K562 (cell line): ENCODE results near the gene GAPDHS. TPM values are rescaled to one million over a fixed set of nuclear protein-coding genes. Genes with fewer than 3 reads are reported as not detected.

ENCODE experiments used
- DPF2 ChIP-seq: fragments of 450-650 bp; IDR thresholded peaks from 2 replicates; pipeline ENCODE4 v1.6.1; 2016
- ELF1 ChIP-seq: fragments of 200-800 bp; sonication (Bioruptor generic); IDR thresholded peaks from 2 replicates; pipeline ENCODE4 v1.6.1; 2016; ENCODE audit warnings: missing genetic modification characterization, missing compliant biosample characterization
- ESRRA ChIP-seq: fragments of 450-650 bp; IDR thresholded peaks from 2 replicates; pipeline ENCODE4 v1.6.1; 2014; ENCODE audit warnings: low read depth, mild to moderate bottlenecking, moderate library complexity, borderline replicate concordance
- HDAC2 ChIP-seq: fragments of 450-650 bp; IDR thresholded peaks from 2 replicates; pipeline ENCODE4 v1.6.1; 2016; ENCODE audit warnings: mild to moderate bottlenecking
- NFYB ChIP-seq: IDR thresholded peaks from 2 replicates; pipeline ENCODE4 v1.6.1; 2011; ENCODE audit warnings: mild to moderate bottlenecking, moderate library complexity; ENCODE audit not compliant: insufficient read length; ENCODE audit errors: extremely low read depth
- OTX1 ChIP-seq: fragments of 450-650 bp; formaldehyde crosslinking; IDR thresholded peaks from 2 replicates; pipeline ENCODE4 v1.4.0; 2022; ENCODE audit warnings: mild to moderate bottlenecking
- POLR3A ChIP-seq: IDR thresholded peaks from 2 replicates; pipeline ENCODE4 v1.6.1; 2011; ENCODE audit warnings: borderline replicate concordance, mild to moderate bottlenecking, moderate library complexity; ENCODE audit not compliant: insufficient read length, insufficient read depth; ENCODE audit errors: extremely low read depth
- WHSC1 ChIP-seq: IDR thresholded peaks from one replicate; pipeline ENCODE4 v1.6.1; 2012; ENCODE audit warnings: low read length, control low read depth, inconsistent platforms
- ZNF277 ChIP-seq: fragments of 250-450 bp; sonication (Bioruptor Pico); IDR thresholded peaks from 2 replicates; pipeline ENCODE4 v1.8.0; 2022; ENCODE audit warnings: inconsistent platforms, mild to moderate bottlenecking, moderate library complexity, borderline replicate concordance
- polyA plus RNA-seq, 8 experiments: library from polyadenylated mRNA; depleted of rRNA in 4 of 8; stranded (reverse) in 5 of 8; unstranded in 3 of 8; fragments of >200 nt; fragmentation: Nextera tagmentation in 2 of 8; fragmentation: Illumina TruSeq in 1 of 8; extraction: Ambion mirVana in 2 of 8; extraction: Trizol in 1 of 8; gene quantifications; 2 replicates each; pipeline versions ENCODE4 v1.2.1 to v1.2.3, GENCODE V29; 2011 to 2014; ENCODE audit warnings: inconsistent platforms in 1 of 8, missing spikeins in 1 of 8
- total RNA-seq, 7 experiments: library from RNA; depleted of rRNA in 6 of 7; stranded (reverse); fragments of >200 nt in 6 of 7; fragmentation: Illumina TruSeq in 2 of 7; extraction: Trizol in 2 of 7; gene quantifications; 2 replicates each; pipeline versions ENCODE4 v1.2.1 to v1.2.3, GENCODE V29; 2011 to 2021; ENCODE audit warnings: low replicate concordance in 1 of 7
- TF ChIP-seq, protein P1 (sequence below): fragments of 200-600 bp; sonication (generic); IDR thresholded peaks from one replicate; pipeline ENCODE4 v1.6.1; 2012; ENCODE audit warnings: mild to moderate bottlenecking, low read depth, low read length, inconsistent platforms
- TF ChIP-seq, protein P2 (sequence below): IDR thresholded peaks from 3 replicates; pipeline ENCODE4 v1.6.1; 2011; ENCODE audit warnings: borderline replicate concordance, mild to moderate bottlenecking, moderate library complexity; ENCODE audit not compliant: insufficient read length; ENCODE audit errors: extremely low read depth

The GAPDHS gene
- total and polyA plus RNA-seq, 9 of the 15 experiments (the other 6 are each of a cell fraction or from before 2014, with no cell fraction given) = 0.08 to 0.12 TPM; not detected in 7

DNA sequence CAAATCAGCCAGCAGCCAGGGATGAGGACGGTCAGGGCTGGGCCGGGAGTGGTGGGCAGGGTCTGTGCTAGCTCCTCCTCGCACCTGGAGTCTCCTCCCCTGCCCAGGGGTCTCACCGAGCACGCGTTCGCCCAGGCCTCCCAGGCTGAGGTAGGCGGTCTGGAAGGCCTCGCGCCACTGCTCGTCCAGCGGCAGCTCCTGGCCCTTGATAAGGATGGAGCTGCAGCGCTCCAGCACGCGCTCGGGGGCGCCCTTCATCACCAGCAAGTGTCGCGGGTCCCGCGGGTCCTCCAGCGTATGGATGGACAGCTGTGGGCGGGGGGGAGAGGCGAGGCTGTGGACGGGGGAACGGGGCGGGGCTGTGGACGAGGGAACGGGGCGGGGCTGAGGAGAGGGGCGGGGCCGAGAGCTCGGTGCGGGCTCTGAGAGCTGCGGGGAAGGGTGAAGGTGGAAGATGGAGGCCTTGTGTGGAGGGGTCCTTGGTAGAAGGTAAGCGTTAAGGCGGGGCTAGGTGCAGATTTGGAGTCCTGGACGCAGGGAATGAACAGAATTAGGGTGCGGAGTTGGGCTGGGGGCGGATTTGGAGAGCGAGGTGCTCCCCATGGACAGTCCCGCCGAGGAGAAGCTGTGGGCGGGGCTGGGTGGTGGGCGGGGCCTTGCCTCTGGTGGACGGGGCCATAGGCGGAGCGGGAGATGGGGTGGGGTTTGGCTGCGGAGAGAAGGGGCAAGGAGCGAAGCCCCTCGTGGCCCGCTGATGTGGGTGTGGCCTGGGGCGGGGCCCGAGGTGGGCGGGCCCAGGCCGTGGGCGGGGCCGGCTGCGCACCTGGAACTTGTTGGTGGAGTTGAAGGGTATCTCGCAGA, 24.5 kb downstream of the GAPDHS start (continued):
- TF ChIP-seq, protein P1, sequence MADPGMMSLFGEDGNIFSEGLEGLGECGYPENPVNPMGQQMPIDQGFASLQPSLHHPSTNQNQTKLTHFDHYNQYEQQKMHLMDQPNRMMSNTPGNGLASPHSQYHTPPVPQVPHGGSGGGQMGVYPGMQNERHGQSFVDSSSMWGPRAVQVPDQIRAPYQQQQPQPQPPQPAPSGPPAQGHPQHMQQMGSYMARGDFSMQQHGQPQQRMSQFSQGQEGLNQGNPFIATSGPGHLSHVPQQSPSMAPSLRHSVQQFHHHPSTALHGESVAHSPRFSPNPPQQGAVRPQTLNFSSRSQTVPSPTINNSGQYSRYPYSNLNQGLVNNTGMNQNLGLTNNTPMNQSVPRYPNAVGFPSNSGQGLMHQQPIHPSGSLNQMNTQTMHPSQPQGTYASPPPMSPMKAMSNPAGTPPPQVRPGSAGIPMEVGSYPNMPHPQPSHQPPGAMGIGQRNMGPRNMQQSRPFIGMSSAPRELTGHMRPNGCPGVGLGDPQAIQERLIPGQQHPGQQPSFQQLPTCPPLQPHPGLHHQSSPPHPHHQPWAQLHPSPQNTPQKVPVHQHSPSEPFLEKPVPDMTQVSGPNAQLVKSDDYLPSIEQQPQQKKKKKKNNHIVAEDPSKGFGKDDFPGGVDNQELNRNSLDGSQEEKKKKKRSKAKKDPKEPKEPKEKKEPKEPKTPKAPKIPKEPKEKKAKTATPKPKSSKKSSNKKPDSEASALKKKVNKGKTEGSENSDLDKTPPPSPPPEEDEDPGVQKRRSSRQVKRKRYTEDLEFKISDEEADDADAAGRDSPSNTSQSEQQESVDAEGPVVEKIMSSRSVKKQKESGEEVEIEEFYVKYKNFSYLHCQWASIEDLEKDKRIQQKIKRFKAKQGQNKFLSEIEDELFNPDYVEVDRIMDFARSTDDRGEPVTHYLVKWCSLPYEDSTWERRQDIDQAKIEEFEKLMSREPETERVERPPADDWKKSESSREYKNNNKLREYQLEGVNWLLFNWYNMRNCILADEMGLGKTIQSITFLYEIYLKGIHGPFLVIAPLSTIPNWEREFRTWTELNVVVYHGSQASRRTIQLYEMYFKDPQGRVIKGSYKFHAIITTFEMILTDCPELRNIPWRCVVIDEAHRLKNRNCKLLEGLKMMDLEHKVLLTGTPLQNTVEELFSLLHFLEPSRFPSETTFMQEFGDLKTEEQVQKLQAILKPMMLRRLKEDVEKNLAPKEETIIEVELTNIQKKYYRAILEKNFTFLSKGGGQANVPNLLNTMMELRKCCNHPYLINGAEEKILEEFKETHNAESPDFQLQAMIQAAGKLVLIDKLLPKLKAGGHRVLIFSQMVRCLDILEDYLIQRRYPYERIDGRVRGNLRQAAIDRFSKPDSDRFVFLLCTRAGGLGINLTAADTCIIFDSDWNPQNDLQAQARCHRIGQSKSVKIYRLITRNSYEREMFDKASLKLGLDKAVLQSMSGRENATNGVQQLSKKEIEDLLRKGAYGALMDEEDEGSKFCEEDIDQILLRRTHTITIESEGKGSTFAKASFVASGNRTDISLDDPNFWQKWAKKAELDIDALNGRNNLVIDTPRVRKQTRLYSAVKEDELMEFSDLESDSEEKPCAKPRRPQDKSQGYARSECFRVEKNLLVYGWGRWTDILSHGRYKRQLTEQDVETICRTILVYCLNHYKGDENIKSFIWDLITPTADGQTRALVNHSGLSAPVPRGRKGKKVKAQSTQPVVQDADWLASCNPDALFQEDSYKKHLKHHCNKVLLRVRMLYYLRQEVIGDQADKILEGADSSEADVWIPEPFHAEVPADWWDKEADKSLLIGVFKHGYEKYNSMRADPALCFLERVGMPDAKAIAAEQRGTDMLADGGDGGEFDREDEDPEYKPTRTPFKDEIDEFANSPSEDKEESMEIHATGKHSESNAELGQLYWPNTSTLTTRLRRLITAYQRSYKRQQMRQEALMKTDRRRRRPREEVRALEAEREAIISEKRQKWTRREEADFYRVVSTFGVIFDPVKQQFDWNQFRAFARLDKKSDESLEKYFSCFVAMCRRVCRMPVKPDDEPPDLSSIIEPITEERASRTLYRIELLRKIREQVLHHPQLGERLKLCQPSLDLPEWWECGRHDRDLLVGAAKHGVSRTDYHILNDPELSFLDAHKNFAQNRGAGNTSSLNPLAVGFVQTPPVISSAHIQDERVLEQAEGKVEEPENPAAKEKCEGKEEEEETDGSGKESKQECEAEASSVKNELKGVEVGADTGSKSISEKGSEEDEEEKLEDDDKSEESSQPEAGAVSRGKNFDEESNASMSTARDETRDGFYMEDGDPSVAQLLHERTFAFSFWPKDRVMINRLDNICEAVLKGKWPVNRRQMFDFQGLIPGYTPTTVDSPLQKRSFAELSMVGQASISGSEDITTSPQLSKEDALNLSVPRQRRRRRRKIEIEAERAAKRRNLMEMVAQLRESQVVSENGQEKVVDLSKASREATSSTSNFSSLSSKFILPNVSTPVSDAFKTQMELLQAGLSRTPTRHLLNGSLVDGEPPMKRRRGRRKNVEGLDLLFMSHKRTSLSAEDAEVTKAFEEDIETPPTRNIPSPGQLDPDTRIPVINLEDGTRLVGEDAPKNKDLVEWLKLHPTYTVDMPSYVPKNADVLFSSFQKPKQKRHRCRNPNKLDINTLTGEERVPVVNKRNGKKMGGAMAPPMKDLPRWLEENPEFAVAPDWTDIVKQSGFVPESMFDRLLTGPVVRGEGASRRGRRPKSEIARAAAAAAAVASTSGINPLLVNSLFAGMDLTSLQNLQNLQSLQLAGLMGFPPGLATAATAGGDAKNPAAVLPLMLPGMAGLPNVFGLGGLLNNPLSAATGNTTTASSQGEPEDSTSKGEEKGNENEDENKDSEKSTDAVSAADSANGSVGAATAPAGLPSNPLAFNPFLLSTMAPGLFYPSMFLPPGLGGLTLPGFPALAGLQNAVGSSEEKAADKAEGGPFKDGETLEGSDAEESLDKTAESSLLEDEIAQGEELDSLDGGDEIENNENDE = no peak
- TF ChIP-seq ESRRA (0 out of 2 replicates have a peak, but pooled peaks have one; percentile 9), DPF2 (no peak), ZNF277 (CRISPR knock-in tag) (no peak), OTX1 (CRISPR knock-in tag) (no peak), WHSC1 (no peak), NFYB (no peak), HDAC2 (no peak), POLR3A (no peak), ELF1 (tag) (no peak)
- TF ChIP-seq, protein P2, sequence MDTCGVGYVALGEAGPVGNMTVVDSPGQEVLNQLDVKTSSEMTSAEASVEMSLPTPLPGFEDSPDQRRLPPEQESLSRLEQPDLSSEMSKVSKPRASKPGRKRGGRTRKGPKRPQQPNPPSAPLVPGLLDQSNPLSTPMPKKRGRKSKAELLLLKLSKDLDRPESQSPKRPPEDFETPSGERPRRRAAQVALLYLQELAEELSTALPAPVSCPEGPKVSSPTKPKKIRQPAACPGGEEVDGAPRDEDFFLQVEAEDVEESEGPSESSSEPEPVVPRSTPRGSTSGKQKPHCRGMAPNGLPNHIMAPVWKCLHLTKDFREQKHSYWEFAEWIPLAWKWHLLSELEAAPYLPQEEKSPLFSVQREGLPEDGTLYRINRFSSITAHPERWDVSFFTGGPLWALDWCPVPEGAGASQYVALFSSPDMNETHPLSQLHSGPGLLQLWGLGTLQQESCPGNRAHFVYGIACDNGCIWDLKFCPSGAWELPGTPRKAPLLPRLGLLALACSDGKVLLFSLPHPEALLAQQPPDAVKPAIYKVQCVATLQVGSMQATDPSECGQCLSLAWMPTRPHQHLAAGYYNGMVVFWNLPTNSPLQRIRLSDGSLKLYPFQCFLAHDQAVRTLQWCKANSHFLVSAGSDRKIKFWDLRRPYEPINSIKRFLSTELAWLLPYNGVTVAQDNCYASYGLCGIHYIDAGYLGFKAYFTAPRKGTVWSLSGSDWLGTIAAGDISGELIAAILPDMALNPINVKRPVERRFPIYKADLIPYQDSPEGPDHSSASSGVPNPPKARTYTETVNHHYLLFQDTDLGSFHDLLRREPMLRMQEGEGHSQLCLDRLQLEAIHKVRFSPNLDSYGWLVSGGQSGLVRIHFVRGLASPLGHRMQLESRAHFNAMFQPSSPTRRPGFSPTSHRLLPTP = no peak
